Liver (tissue), 3 donors: ENCODE results near the gene PITPNC1.
"Not testable (repeated sequence)": the region's sequence is repeated elsewhere in the genome, so short reads cannot be mapped to it uniquely, and the experiment has no call there.

Experiments used
- JUND ChIP-seq, 2 donors: IDR thresholded peaks; 2 replicates each; pipeline ENCODE4 v1.6.1; 2016; ENCODE audit warnings: antibody characterized with exemption in 2 of 2
- RAD21 ChIP-seq, 2 donors: IDR thresholded peaks; 2 replicates each; pipeline ENCODE4 v1.6.1; 2016; ENCODE audit warnings: antibody characterized with exemption in 2 of 2, mild to moderate bottlenecking in 2 of 2
- SP1 ChIP-seq: IDR thresholded peaks from 2 replicates; pipeline ENCODE4 v1.6.1; 2018; ENCODE audit warnings: antibody characterized with exemption, mild to moderate bottlenecking
- TF ChIP-seq, protein P1 (sequence below): IDR thresholded peaks from 2 replicates; pipeline ENCODE4 v1.6.1; 2016; ENCODE audit warnings: antibody characterized with exemption
- TF ChIP-seq, protein P2 (sequence below): fragments of 150-350 bp; IDR thresholded peaks from 2 replicates; pipeline ENCODE4 v1.5.1; 2017; ENCODE audit warnings: improper control_type of control experiment, low read depth, low read length; ENCODE audit not compliant: missing input control
- donor health status: healthy.
- donor health status: healthy.

DNA sequence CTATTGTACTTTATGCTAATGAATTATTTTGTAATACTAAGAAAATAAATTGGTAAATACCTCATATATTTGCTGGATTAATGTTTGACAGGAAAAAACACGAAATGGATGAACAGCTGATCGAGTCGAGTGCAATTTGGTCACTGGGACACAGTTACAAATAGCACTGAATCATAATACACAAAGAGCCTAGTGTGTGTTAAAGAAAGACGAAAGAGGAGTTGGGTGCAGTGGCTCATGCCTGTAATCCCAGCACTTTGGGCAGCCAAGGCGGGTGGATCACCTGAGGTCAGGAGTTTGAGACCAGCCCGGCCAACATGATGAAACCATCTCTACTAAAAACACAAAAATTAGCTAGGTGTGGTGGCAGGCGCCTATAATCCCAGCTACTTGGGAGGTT lies 38.7 kb upstream of the PITPNC1 start:
- not testable (repeated sequence) for TF ChIP-seq RAD21 (IDR thresholded peaks at IDR 0.05); SP1; JUND (IDR thresholded peaks at IDR 0.05)
- TF ChIP-seq, protein P1, sequence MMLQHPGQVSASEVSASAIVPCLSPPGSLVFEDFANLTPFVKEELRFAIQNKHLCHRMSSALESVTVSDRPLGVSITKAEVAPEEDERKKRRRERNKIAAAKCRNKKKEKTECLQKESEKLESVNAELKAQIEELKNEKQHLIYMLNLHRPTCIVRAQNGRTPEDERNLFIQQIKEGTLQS = not testable (repeated sequence)
- TF ChIP-seq, protein P2, sequence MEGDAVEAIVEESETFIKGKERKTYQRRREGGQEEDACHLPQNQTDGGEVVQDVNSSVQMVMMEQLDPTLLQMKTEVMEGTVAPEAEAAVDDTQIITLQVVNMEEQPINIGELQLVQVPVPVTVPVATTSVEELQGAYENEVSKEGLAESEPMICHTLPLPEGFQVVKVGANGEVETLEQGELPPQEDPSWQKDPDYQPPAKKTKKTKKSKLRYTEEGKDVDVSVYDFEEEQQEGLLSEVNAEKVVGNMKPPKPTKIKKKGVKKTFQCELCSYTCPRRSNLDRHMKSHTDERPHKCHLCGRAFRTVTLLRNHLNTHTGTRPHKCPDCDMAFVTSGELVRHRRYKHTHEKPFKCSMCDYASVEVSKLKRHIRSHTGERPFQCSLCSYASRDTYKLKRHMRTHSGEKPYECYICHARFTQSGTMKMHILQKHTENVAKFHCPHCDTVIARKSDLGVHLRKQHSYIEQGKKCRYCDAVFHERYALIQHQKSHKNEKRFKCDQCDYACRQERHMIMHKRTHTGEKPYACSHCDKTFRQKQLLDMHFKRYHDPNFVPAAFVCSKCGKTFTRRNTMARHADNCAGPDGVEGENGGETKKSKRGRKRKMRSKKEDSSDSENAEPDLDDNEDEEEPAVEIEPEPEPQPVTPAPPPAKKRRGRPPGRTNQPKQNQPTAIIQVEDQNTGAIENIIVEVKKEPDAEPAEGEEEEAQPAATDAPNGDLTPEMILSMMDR = not testable (repeated sequence)
